NCI-H526 treated with DMSO at 0.1 percent for 48 hours (cell line): ENCODE measurements around the gene C14orf119.

Source experiments
- DNase-seq: peaks from one replicate; lab custom pipeline; 2025; lab: John Stamatoyannopoulos, UW

C14orf119 gene

DNA sequence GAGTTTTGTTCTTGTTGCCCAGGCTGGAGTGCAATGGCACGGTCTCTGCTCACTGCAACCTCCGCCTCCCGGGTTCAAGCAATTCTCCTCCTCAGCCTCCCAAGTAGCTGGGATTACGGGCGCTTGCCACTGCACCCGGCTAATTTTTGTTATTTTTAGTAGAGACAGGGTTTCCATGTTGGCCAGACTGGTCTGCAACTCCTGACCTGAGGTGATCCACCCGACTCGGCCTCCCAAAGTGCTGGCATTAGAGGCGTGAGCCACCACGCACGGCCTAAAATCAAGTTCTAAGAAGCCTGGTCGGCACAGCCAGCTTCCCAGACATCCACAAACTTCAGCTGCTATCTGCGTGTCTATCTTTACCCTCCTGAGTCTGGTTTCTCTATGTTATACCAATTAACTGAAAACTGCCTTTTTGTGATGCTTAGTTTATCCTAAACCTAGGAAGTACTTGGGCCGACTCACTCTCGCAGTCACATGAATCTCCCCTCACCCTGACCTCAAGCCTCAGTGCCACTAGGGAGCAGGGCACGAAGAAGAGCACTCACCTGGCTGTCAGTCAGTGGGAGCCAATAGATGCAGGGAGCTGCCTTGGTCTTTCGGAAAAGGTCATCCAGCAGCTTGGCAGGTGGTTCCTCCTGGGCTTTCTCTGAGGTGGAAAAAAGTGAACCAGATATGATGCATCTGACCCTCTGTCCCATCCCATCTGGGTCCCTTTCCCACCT is 34.6 kb upstream of the C14orf119 start:
- no peak for DNase-seq

DNA sequence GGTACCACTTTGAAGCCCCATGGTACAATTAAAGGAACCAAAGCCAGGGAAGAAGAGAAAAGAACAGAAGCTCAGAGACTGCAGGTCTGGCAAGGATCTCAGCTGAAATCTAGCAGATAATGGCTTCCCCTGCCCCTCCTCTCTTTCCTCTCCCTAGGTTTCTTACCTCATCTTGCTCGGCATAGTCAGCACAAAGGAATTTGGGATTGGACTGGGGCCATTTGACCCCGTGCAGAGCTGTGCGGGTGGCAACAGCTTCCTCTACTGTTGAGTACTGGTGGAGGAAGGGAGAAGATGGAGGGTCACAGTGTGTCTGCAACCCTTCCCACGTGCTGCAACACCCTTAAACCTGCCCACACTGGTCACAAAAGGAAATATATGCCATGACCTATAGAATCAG is 33.3 kb upstream of the C14orf119 start:
- no peak for DNase-seq

- DNase-seq = no peak
These were observed 31.7 kb upstream of the C14orf119 start for GRCh38 chr14:23063601-23064000.

GRCh38 chr14:23066368-23066767 is 28.9 kb upstream of the C14orf119 start:
- DNase-seq = no peak

- DNase-seq = no peak
These were observed 28.2 kb upstream of the C14orf119 start for GRCh38 chr14:23066855-23067744.

GRCh38 chr14:23067847-23068788 is 27.2 kb upstream of the C14orf119 start:
- no peak for DNase-seq

DNA sequence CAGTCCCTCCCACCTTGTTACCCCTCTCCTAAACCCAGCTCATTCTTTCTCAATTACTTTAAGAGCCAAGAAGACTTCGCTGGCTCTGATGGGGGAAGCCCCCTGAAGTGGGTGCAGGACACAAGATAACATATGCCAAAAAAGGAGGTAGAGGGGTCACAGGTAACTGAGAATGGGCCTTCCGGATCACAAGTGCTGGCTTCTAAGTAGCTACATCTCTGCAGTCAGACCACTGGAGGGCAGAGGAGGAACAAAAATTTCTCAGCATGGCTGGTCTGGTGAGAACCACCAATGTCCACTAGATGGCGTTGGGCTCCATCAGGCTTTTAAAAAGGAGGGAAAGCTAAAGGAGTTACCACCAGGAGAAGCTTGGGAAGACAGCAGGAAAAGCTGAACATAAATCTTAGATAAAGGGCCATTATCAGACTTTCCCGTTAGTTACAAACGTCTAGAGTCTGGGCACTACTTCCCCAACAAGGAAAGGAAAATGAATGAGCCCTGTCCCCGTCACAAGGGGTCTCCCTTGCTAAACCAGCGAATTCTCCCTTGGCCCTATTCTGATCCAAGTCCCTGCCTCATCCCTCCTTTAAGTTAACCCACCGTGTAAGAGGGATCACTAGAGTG is 26.4 kb upstream of the C14orf119 start:
- DNase-seq = no peak

- DNase-seq = no peak
These were observed 25.9 kb upstream of the C14orf119 start for GRCh38 chr14:23069413-23069806.

GRCh38 chr14:23070262-23071129 is 24.8 kb upstream of the C14orf119 start:
- DNase-seq = no peak

DNA sequence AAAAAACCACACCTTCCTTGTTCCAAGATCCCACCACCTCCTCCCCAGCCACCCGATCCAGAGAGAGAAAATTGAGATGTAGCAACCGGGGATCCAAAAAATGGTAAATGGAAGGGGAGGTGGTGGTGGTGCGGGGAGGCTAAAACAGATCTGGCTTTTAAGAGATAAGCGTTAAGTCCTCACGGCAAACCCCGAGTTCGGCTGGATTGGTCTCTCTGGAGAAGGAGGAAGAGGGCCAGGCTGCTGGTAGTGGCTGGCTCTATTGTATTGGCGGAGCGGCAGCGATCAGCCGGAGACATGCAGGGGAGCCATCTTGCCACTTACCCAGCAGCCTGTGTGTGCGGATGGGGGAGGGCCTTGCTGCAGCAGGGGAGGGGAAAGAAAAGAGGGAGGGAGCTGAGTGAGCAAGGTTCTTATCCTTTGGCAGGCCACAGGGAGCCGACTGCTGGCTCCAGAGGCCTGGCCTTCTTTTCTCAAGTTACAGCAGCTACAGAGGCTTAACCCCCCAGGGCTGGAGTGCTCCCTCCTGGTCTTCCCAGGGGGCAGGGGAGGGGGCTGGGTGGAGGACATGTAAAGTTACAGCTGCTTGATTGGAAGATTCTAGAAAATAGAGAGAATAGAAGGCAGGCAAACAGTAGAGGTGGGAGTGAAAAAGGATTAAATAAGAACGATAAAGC is 23.9 kb upstream of the C14orf119 start:
- no peak for DNase-seq

DNA sequence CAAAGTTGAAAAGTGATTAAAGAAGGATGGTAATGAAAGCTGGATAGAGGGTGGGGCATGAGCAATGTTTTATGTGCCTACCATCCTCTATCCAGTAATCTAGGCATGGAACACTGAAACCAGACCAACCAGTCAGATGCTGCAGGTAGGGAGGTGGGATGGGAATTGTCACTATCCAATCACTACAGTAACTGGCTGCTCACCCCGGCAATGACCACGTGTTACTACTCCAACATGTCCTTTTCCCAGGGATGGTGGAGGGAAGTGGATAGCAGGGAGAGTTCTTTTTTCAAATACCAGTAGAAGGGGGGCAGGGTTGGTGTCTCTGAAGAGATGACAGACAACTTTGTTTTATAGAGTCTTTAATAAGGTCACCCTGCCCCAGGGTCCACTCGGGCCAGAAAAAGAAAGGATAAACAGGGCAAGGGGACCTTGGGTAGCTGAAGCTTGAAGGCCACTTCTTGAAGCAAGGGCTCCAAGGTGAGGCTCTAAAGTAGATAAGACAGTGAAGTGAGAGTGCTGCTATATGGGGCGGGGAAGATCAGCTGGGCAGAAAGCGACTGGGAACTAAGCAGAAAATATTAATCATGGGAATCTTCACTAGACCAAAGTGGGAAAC is 23.3 kb upstream of the C14orf119 start:
- no peak for DNase-seq

GRCh38 chr14:23074906-23075305 is 20.4 kb upstream of the C14orf119 start:
- no peak for DNase-seq

- no peak for DNase-seq
These were observed 18.4 kb upstream of the C14orf119 start for GRCh38 chr14:23076785-23077408.

DNA sequence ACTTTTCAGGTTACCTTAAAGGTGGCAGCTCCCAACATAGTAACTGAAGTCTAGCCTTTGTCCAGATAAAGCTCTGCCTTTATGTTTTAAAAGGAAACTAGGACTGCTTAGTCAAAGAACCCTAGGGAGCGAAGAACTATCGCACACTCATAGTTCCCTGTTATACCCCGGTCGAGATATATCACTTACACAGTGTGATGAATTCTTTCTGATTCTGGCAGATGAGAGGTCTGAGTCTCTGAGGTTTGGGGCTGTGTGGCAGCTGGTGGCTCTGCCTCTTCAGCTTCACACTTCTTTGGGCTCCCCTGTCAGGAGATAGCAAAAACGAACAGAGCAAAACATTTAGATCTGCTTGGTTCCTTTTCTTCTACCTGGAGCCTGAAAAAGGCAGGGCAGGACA is 17.3 kb upstream of the C14orf119 start:
- DNase-seq = no peak

- DNase-seq = no peak
These were observed 16.6 kb upstream of the C14orf119 start for GRCh38 chr14:23078692-23079116.

GRCh38 chr14:23079716-23080115 is 15.6 kb upstream of the C14orf119 start:
- no peak for DNase-seq

DNA sequence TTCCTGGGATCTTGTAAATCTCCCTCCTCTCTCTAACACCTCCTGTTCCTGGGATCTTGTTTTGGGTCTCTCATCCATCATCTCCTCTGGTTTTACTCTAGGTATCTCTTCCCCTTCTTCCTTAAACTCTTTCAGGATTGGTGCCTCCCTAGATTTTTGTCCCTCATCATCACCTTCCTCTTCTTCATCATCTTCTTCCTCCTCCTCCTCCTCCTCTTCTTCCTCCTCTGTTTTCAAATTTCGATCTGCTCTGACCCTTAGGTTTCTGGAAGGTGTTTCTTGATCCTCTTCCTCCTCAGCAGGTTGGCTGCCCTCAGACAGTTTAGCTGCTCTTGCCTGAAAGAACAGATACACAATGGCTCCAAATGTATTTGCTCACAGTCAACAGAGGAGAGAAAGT is 14.8 kb upstream of the C14orf119 start:
- DNase-seq = no peak

DNA sequence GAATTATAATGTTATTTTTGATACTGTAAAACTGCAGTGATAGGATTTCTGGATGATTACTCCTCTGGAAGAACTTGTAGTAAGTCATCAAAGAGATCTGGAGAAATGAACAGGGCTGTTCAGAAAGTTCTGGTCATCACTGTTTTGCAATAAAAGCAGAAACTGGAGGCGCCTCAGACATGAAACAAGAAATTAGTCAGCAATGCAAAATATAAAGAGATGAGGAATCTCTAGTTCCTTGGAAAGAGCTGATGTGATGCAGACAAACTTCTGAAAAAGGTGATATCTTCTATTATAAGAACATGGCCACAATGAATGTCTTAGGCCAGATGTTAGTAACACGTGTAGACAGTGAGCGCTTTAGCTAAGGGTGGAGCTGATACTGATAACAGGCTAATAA is 9.8 kb upstream of the C14orf119 start:
- DNase-seq = no peak

DNA sequence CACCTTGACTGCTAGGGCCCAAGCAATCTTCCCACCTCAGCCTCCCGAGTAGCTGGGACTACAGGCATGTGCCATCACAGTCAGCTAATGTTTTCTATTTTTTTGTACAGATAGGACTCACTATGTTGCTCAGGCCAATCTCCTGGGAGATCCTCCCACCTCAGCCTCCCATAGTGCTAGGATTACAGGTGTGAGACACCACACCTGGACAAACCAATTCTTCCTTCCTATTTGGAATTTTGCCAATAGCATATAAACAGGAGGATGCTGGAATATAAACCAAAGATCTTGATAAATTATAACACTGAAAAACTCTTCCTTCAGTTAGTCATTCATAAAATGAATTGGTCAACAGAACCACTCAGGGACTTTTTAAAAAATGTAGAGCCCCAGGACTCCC is 8.7 kb upstream of the C14orf119 start:
- no peak for DNase-seq
